Esophagus squamous epithelium (tissue), 5 donors: ENCODE measurements around the gene FERMT2. TPM values are rescaled to one million over a fixed set of nuclear protein-coding genes. Genes with fewer than 3 reads are reported as not detected.

Experiments used
- DNase-seq: peaks from one replicate; lab custom pipeline; 2025; lab: John Stamatoyannopoulos, UW
- H3K27ac ChIP-seq, 4 donors: fragments of 200-600 bp; sonication (generic); one replicate each; pipeline ENCODE4 v1.5.1; 2016 to 2019; ENCODE audit warnings: mild to moderate bottlenecking in 1 of 4
- H3K27me3 ChIP-seq, 4 donors: fragments of 200-600 bp; sonication (generic); 1 replicate in 3 of 4; 2 replicates in 1 of 4; pipeline versions ENCODE4 v1.5.1 to v1.6.0; 2017 to 2021; ENCODE audit warnings: antibody characterized with exemption in 1 of 4
- H3K36me3 ChIP-seq, 3 donors: fragments of 200-600 bp; sonication (generic); one replicate each; pipeline ENCODE4 v1.5.1; 2016 to 2019
- H3K4me1 ChIP-seq, 3 donors: fragments of 200-600 bp; sonication (generic); one replicate each; pipeline ENCODE4 v1.5.1; 2017 to 2019
- H3K4me3 ChIP-seq, 4 donors: fragments of 200-600 bp; sonication (generic); 1 replicate in 3 of 4; 2 replicates in 1 of 4; pipeline ENCODE4 v1.5.1; 2016 to 2019; ENCODE audit warnings: mild to moderate bottlenecking in 2 of 4, moderate library complexity in 1 of 4
- H3K9me3 ChIP-seq, 3 donors: fragments of 200-600 bp; sonication (generic); one replicate each; pipeline ENCODE4 v1.5.1; 2016 to 2019
- CTCF ChIP-seq, 6 experiments: fragments of 450-650 bp in 4 of 6; fragments of 200-600 bp in 2 of 6; sonication (generic) in 2 of 6; IDR thresholded peaks; one replicate each; pipeline ENCODE4 v1.5.1; 2016 to 2019; ENCODE audit warnings: antibody characterized with exemption in 6 of 6, mild to moderate bottlenecking in 4 of 6, moderate library complexity in 4 of 6
- POLR2A ChIP-seq, 4 donors: fragments of 450-650 bp; IDR thresholded peaks; one replicate each; pipeline ENCODE4 v1.6.1; 2017; ENCODE audit warnings: antibody characterized with exemption in 4 of 4, mild to moderate bottlenecking in 4 of 4, moderate library complexity in 3 of 4
- WGBS, 2 donors: methylation state at CpG; one replicate each; pipeline ENCODE4 v1.1.5; 2018; 5-methylcytosine and 5-hydroxymethylcytosine counted together
- intact Hi-C: fragments of 100-400 bp; cut with DNase I; formaldehyde crosslinking; loops from one replicate; pipeline ENCODE4 v1.15.0; 2022
- total RNA-seq, 4 donors: library from RNA; depleted of rRNA; stranded (reverse); fragments of >200 nt; gene quantifications; one replicate each; pipeline ENCODE4 v1.1.0, GENCODE V29; 2016
- donor health status: DM: yes; HTN: yes; CAD: no.

Gene FERMT2
- total RNA-seq, 4 donors from 2014 or later = 1.7 to 72.1 (median 14.4) TPM

GRCh38 chr14:52876311-52876710, 74.5 kb downstream of the FERMT2 start:
- Histone ChIP-seq H3K27ac (peak overlapping the region in 2 of 4 donors; percentile 5 to 9), H3K4me1 (peaks cover 3 to 32% (median 4%) of the 10 kb centered on the region in 3 donors), H3K4me3 (no peak overlapping the region), H3K27me3 (no peaks in the 10 kb centered on the region), H3K36me3 (peaks cover 0 to 31% (median 0%) of the 10 kb centered on the region in 3 donors), H3K9me3 (no peaks in the 10 kb centered on the region)
- DNase-seq = no peak
- intact Hi-C loops = no loop called here
- TF ChIP-seq POLR2A (IDR thresholded peaks at IDR 0.05) (no peak), CTCF (IDR thresholded peaks at IDR 0.05) (no peak)
- 96% methylated on average over 1 of the region's 1 CpG for WGBS, 2 donors

GRCh38 chr14:52875707-52876106, 75.1 kb downstream of the FERMT2 start:
- peaks cover 0 to 37% (median 0%) of the 10 kb centered on the region in 3 donors for H3K36me3 ChIP-seq
- 77 to 78% methylated on average over 4 of the region's 4 CpGs for WGBS, 2 donors
- intact Hi-C loops = no loop called here
- H3K27ac ChIP-seq = peak overlapping the region in 1 of 4 donors; percentile 5
- no peaks in the 10 kb centered on the region for H3K9me3 ChIP-seq
- no peak for DNase-seq
- H3K4me1 ChIP-seq = peaks cover 3 to 32% (median 4%) of the 10 kb centered on the region in 3 donors
- H3K27me3 ChIP-seq = no peaks in the 10 kb centered on the region
- TF ChIP-seq POLR2A (IDR thresholded peaks at IDR 0.05) = no peak
- TF ChIP-seq CTCF (IDR thresholded peaks at IDR 0.05) = no peak
- no peak overlapping the region for H3K4me3 ChIP-seq

- WGBS, 2 donors = 47 to 67% methylated on average over 1 of the region's 1 CpG
- peaks cover 0 to 40% (median 2%) of the 10 kb centered on the region in 3 donors for H3K36me3 ChIP-seq
Measured at GRCh38 chr14:52874389-52874788, 76.5 kb downstream of the FERMT2 start.

GRCh38 chr14:52873694-52874093, 77.2 kb downstream of the FERMT2 start:
- peaks cover 0 to 43% (median 2%) of the 10 kb centered on the region in 3 donors for H3K36me3 ChIP-seq
- no peak for TF ChIP-seq POLR2A (IDR thresholded peaks at IDR 0.05)
- TF ChIP-seq CTCF (IDR thresholded peaks at IDR 0.05) = no peak
- DNase-seq = no peak
- H3K4me3 ChIP-seq = no peak overlapping the region
- intact Hi-C loops = no loop called here
- peaks cover 3 to 32% (median 4%) of the 10 kb centered on the region in 3 donors for H3K4me1 ChIP-seq
- WGBS, 2 donors = 61 to 63% methylated on average over 7 of the region's 7 CpGs
- H3K27ac ChIP-seq = no peak overlapping the region
- H3K9me3 ChIP-seq = no peaks in the 10 kb centered on the region
- no peaks in the 10 kb centered on the region for H3K27me3 ChIP-seq

More at GRCh38 chr14:52874389-52874788, 76.5 kb downstream of the FERMT2 start:
- Histone ChIP-seq H3K4me1 (peaks cover 3 to 32% (median 4%) of the 10 kb centered on the region in 3 donors), H3K27ac (no peak overlapping the region), H3K27me3 (no peaks in the 10 kb centered on the region), H3K4me3 (no peak overlapping the region), H3K9me3 (no peaks in the 10 kb centered on the region)
- no peak for DNase-seq
- TF ChIP-seq CTCF (IDR thresholded peaks at IDR 0.05) = no peak
- TF ChIP-seq POLR2A (IDR thresholded peaks at IDR 0.05) = no peak
- intact Hi-C loops = no loop called here

- TF ChIP-seq CTCF (IDR thresholded peaks at IDR 0.05) (no peak), POLR2A (IDR thresholded peaks at IDR 0.05) (no peak)
- H3K9me3 ChIP-seq = no peaks in the 10 kb centered on the region
Measured at GRCh38 chr14:52873065-52873464, 77.8 kb downstream of the FERMT2 start.

More at GRCh38 chr14:52873065-52873464, 77.8 kb downstream of the FERMT2 start:
- peaks cover 3 to 32% (median 4%) of the 10 kb centered on the region in 3 donors for H3K4me1 ChIP-seq
- H3K36me3 ChIP-seq = peaks cover 0 to 43% (median 2%) of the 10 kb centered on the region in 3 donors
- no peaks in the 10 kb centered on the region for H3K27me3 ChIP-seq
- no peak for DNase-seq
- intact Hi-C loops = no loop called here
- H3K27ac ChIP-seq = no peak overlapping the region
- WGBS, 2 donors = 83 to 86% methylated on average over 4 of the region's 4 CpGs
- no peak overlapping the region for H3K4me3 ChIP-seq
